Measurements from ENCODE around the gene ZNF273.

ZNF273 gene

GRCh38 chr7:64876792-64877713 is 26.0 kb upstream of the ZNF273 start:
- DNase-seq (ENCODE audit: low read depth, low spot score): peak; percentile 28

GRCh38 chr7:64877714-64878610 is 25.1 kb upstream of the ZNF273 start:
- no peak for DNase-seq (ENCODE audit: low read depth, low spot score)

GRCh38 chr7:64878684-64879083 is 24.4 kb upstream of the ZNF273 start:
- DNase-seq (ENCODE audit: low read depth, low spot score): no peak

GRCh38 chr7:64879086-64879730 is 23.9 kb upstream of the ZNF273 start:
- DNase-seq (ENCODE audit: low read depth, low spot score): no peak

GRCh38 chr7:64879800-64880199 is 23.3 kb upstream of the ZNF273 start:
- no peak for DNase-seq (ENCODE audit: low read depth, low spot score)

GRCh38 chr7:64880322-64881297 is 22.5 kb upstream of the ZNF273 start:
- DNase-seq (ENCODE audit: low read depth, low spot score): no peak

GRCh38 chr7:64881461-64882287 is 21.4 kb upstream of the ZNF273 start:
- no peak for DNase-seq (ENCODE audit: low read depth, low spot score)

- DNase-seq (ENCODE audit: low read depth, low spot score): no peak
These were observed 20.5 kb upstream of the ZNF273 start for GRCh38 chr7:64882341-64883112.

GRCh38 chr7:64883113-64883905 is 19.8 kb upstream of the ZNF273 start:
- DNase-seq (ENCODE audit: low read depth, low spot score): no peak

GRCh38 chr7:64884085-64884912 is 18.8 kb upstream of the ZNF273 start:
- DNase-seq (ENCODE audit: low read depth, low spot score): no peak

GRCh38 chr7:64884913-64885370 is 18.1 kb upstream of the ZNF273 start:
- DNase-seq (ENCODE audit: low read depth, low spot score): no peak

GRCh38 chr7:64885520-64886240 is 17.4 kb upstream of the ZNF273 start:
- DNase-seq (ENCODE audit: low read depth, low spot score): no peak

GRCh38 chr7:64886956-64887545 is 16.0 kb upstream of the ZNF273 start:
- no peak for DNase-seq (ENCODE audit: low read depth, low spot score)

GRCh38 chr7:64887756-64888508 is 15.1 kb upstream of the ZNF273 start:
- DNase-seq (ENCODE audit: low read depth, low spot score): peak; percentile 21

- no peak for DNase-seq (ENCODE audit: low read depth, low spot score)
These were observed 14.5 kb upstream of the ZNF273 start for GRCh38 chr7:64888561-64888900.
